Vagina (tissue), 2 donors: ENCODE data around the gene ONECUT3.

ENCODE experiments used
- CTCF ChIP-seq, 3 experiments: fragments of 450-650 bp in 2 of 3; fragments of 200-600 bp in 1 of 3; sonication (generic) in 1 of 3; IDR thresholded peaks; one replicate each; pipeline ENCODE4 v1.5.1; 2017 to 2019; ENCODE audit warnings: antibody characterized with exemption in 3 of 3, mild to moderate bottlenecking in 2 of 3, moderate library complexity in 2 of 3
- POLR2AphosphoS5 ChIP-seq, 2 donors: sonication (generic); formaldehyde crosslinking; IDR thresholded peaks; one replicate each; pipeline ENCODE4 v1.9.0; 2017; ENCODE audit warnings: antibody characterized with exemption in 2 of 2, mild to moderate bottlenecking in 2 of 2, low read depth in 1 of 2; ENCODE audit not compliant: insufficient read depth in 1 of 2

DNA sequence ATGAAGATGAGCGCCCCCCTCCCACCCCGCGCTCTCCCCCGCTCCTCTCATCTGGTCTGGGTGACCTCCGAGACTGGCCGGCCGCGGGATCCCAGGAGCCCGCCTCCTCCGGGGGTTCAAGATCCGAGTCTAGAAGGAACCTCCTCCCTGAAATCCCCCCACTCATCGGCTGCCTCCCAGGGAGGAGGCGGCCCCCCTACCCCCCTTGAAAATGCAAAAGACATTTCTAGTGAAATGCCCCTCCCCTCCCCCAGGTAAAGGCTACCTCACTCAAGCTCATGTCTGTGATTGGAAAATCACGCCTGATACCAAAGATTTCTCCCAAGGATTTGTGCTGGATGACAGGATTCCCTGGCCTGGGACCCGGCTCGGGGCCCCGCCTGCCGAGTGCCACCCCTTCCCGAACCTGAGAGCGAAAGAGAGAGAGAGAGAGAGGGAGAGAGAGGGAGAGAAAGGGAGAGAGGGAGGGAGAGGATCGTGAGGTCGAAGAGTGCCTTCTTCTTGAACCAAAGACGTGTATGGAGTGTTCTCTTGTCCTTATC is 23.4 kb downstream of the ONECUT3 start:
- no peak for TF ChIP-seq CTCF (IDR thresholded peaks at IDR 0.05)
- no peak for TF ChIP-seq POLR2AphosphoS5 (IDR thresholded peaks at IDR 0.05; ENCODE audit: insufficient read depth in 1 of 2, low read depth in 1 of 2)
